NCI-H1436 (cell line): Measurements from ENCODE around the gene PCMT1.
"Not testable (repeated sequence)": the region's sequence is repeated elsewhere in the genome, so short reads cannot be mapped to it uniquely, and the experiment has no call there.

Experiments used
- DNase-seq: peaks from one replicate; lab custom pipeline; 2025; lab: John Stamatoyannopoulos, UW

Gene PCMT1

DNA sequence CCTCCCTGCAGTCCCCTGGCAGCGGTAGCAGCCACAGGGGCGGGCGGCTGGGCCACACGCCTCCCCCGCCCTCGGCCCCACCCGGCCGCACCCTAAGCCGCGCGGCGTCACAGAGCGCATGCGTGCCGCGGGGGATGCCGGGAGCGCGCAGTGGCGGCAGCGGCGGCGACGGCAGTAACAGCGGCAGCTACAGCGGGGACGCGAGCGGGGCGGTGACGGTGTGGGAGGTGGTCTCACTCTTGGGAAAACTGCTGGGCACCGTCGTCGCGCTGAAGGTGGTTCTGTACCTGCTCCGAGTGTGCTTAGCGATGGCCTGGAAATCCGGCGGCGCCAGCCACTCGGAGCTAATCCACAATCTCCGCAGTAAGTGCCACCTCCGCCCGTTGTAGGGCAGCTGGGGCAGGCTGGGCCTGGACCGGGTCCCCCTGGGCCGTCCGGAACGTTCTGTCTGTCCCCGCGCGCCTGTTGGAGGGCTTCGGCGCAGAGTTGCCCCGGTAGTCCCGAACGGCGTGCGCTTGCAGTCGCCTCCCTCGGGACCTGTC, at the start of gene PCMT1:
PCMT1 (plus strand) TSS at position 148 of the 542 bp plus-strand sequence; CDS start at position 309, 161 bp downstream.
- DNase-seq: peak; percentile 86

DNA sequence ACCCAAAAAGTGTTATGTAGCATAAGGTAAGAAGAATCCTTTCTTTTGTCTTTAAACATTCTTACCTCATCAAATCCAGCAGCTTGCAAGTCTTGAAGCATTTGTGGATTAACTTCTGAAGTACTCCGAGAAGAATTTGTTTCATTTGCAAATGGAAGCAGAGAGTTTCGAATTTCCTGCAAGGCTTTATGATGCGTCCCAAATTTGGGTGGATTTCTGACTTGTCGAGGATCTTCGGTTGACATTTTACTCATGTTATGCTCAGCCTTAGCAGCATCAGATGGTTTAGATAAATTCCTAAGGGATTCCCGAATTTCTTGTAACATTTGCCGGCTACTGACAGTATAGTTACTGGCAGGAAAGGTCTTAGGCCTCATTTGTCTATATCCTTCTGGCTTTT, 47.8 kb upstream of the PCMT1 start:
- DNase-seq: no peak

DNA sequence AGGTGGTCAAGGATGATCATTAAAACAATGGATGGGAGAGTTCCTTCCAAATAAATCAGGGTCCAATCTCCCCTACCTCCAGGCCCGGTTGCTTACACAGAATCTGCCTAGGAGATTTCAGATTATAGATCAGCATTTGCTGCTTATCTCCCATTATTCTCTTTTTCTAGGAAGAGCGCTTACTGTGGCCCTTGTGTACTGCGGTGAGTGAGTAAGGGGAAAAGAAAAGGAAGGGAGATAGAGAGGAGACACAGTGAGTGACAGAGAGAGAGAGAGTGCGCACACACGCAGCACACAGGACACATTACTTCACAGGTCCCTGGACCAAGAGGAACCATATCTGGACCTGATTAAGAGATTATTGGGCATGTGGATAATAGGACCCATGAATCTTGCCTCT, 37.8 kb upstream of the PCMT1 start:
- DNase-seq: no peak

DNA sequence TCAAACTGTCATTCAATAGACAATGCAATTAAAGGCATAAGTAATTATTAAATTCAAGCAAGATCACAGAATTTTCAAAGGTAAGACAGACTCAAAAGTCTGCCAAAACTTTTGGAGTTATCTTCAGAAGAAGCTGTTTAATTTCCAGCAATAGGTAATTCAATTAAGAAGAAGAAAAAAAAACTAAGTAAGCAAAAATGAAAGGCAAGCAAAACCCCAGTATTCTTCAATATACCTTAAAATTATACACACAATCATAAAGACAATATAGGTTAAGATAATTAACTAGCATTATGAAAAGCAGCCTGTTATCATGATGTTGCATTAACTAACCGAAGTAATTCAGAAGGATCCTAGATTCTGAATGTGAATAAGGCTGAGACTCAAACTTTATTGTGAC, 35.1 kb upstream of the PCMT1 start:
- DNase-seq: no peak

DNA sequence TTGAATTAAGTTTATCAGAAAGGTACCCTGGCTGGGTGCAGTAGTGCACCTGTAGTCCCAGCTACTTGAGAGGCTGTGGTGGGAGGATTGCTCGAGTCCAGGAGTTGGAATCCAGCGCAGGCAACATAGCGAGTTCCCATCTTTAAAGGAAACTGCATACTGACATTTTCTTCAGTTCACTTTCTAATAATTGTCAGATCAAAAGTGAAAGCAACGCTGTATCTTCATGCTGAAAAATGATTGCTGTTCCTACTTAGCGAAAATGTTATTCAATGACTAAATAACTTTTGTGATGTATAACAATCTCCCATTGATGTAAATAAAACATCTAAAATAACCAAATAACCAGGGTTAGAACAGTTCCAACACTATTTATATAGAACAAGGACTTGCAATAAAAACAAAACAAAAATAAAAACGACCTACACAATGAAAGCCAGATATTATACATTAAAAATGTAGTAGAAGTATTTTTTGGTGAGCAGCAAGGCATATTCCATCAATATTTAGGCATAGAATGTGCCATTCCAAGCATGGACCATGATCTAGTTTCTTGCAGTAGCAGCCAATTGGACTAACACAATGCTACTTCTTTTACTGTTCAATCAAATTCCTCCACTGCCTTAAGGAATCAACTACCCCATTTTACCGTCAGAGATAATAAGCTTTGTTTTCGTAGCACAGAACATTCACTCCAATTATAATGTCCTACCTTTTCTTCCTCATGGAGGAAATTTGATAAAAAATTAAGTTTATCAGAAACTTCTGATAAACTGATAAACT, 33.2 kb upstream of the PCMT1 start:
- no peak for DNase-seq

DNA sequence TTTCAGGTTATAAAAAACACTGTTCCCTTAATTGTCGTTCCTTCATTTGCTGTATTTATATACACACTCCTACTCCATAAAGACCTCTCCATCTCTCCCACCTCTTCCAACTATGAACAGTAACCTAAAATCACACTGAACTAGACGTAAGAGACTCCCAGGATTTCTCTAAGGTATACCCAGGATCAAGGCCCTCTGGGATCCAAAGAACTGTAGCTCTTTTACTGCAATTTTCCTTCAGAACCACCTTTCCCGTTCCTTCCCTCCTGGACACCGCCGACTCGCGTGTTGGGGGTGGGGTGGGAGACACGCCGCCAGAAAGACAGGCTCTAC, 32.3 kb upstream of the PCMT1 start:
- no peak for DNase-seq

DNA sequence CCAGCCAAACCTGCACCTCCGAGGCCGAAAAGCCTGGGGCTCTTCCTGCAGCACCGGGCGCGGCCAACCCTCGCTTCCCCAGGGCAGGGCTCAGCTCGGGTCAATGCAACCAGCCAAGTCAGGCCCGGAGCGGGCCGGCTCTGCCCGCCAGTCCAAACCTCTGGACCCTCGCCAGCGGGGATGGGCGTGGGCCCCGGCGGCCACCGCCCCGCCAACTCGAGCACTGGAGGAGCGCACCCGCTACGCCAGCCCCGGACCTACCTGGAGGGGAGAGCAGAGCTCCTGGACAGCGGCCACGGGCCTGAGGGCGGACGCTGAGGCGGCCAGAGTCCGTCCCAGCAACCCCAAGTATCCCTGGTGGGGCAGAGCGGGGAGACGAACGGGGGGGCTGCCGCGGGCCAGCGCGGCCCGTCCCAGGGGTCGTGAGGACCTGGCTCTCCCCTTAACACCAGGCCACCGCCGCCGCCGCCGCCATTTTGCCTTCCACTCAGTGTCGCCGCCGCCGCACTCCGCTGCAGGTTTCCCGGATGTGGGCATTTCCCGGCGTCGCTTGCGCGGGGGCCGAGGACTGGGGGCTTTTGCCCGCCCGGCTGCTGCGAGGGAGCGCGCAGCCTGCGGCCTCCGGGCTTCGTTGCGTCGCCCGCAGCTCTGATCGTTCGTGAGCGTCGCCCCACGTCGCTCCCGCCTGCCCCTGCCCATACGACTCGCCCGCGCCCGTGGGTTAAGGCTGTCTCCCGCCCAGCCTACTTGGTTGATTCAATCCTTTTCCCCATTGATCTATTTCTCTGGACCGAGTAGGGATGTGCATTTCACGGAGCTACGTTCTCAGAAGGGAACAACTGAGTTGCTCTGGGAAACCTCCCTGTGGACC, 31.7 kb upstream of the PCMT1 start, which contains the start of gene LATS1:
LATS1 (minus strand) TSS at position 514 of the 871 bp plus-strand sequence. CDS start 15,975 bp downstream, outside the sequence.
- peak; percentile 84 for DNase-seq

DNA sequence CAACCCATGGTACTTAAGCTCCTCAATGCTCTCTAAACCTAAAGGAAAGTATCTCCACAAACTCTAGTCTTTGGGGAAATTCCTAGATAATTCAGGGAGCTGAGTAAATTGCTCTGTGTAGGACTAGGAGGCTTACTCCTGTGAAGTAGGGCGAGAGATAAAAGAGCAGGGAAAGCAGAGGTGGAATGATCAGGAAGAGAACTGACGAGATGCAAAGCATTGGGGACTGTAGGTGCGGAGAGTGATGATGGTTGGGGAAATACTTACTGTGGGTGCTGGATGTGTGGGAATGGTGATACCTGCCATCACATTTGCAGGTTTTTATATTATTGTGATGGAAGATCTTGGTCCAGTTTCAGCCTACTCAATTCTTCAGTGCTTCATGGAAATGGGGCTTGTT, 30.0 kb upstream of the PCMT1 start:
- no peak for DNase-seq

DNA sequence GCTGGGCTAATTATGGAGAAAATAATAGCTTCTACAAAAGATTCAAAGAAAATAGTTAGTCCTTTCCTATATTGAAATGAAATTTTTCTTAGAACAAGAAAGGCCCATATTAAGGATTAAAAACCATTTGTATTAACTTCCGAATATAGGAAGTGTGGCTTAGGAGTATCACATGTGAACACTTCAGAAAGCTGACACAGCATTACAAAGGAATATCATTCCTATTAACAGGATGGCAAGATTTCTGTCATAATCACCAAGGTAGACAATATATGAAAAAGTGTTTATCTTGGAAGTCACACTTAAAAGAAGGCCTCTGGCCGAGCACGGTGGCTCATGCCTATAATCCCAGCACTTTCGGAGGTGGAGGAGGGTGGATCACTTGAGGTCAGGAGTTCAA, 26.3 kb upstream of the PCMT1 start:
- DNase-seq: no peak

DNA sequence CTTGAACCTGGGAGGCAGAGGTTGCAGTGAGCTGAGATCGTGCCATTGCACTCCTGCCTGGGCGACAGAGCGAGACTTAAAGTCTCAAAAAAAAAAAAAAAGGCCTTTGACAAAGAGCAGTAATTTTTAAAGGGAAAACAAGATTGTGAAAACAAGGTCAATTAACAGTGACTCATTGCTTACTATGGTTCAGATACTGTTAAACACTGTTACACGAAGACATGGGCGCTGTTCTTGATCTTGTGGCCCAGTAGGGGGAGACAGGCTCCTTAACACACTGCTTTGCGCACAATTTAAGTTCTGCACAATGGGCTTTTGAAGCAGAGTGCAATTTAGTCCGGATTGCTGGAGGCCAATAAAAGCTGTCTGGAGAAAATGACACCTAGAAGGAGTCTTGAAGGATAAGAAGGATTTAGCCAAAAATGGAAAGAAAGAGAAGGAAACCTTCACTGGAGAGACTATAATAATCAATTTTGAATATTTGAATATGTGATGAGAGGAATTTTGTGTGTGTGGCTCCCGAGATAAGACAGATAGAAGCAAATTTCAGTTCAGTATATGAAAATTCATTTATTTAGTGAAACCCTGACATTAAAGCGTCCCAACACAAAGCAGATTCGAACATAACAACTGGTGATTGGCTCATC, 25.6 kb upstream of the PCMT1 start:
- DNase-seq: peak; percentile 49

DNA sequence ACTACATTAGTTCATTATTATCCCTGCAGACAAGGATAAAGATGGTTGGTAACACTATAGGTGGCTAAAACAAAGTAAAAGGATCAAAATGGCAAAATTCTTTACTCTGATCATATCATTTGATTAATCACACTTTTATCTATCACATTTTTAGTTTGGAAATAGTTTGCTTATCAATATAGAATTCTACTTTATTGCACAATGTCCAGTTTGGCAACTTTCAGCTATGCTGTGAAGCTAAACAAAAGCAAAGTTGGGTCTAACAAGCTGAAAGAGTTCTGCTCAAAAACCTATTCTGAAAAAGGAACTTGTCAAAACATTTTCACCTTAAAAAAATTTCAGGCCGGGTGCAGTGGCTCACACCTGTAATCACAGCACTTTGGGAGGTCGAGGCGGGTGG, 23.8 kb upstream of the PCMT1 start:
- DNase-seq: no peak

DNA sequence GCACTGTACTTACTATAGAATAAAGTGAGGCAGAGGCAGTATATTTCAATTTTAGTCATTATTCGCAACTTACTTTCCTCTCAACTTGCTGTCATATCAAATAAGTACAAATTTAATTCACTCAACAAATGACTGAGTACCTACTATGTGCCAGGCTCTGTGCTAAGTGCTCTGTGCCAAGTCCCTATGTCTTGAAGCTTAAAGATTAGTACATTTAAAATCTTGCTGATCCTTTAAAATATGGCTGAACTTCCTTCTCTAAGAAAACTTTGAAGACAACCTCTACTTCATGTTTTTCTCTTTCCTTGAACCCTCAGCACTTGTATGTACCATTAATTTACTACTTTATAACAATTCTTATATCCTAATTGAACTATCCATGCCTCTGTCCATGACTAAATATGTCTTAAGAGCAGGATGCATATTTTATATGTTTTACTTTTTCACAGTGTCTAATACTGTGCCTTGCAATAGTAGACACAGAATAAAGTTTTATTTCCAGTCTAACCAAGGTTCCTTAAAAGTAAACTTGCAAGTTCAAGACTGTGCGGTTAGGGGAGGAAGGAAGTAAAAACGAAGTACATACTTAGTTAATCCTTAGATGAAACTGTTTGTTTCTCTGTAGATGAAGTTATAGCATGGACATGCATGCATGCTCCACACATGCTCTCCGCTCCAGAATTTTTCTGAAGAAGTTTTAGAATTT, 21.6 kb upstream of the PCMT1 start:
- DNase-seq: no peak

DNA sequence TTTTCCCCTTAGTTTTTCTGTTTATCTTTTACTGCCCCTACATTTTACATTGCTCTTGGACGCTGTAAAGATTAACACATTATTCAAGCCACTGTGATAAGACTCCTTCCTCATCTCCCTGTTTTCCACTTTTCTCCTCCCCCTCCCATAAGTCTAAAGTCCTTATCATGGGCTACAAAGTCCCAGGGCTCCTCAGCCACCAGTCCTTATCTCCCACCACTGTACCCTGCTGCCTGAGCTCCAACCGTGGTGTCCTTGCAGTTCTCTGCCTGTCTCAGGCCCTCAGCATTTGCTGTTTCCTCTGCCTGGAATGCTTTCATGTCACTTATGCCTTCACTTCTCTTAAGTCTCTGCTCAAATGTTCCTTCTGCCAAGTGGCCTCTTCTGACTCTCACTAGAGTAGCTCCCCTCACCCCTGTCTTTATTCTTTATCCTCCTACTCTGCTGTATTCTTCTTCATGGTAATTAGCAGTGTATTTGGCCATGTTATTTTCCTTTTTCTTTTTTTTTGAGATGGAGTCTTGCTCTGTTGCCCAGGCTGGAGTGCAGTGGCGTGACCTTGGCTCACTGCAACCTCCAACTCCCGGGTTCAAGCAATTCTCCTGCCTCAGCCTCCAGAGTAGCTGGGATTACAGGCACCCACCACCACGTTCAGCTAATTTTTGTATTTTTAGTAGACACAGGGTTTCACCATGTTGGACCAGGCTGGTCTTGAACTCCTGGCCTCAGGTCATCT, 20.9 kb upstream of the PCMT1 start:
- no peak for DNase-seq

DNA sequence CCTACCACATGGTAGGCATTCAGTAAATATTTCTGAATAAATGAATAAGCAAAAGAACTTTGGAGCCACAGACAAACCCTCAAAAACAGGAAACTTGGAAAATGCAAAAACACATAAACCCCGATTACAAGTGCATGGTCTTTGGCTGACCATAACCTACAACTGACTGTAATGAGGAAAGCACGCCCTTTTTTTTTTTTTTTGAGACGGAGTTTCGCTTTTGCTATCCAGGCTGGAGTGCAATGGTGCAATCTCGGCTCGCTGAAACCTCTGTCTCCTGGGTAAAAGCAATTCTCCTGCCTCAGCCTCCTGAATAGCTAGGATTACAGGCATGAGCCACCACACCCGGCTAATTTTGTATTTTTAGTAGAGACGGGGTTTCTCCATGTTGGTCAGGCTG, 19.7 kb upstream of the PCMT1 start:
- DNase-seq: no peak

DNA sequence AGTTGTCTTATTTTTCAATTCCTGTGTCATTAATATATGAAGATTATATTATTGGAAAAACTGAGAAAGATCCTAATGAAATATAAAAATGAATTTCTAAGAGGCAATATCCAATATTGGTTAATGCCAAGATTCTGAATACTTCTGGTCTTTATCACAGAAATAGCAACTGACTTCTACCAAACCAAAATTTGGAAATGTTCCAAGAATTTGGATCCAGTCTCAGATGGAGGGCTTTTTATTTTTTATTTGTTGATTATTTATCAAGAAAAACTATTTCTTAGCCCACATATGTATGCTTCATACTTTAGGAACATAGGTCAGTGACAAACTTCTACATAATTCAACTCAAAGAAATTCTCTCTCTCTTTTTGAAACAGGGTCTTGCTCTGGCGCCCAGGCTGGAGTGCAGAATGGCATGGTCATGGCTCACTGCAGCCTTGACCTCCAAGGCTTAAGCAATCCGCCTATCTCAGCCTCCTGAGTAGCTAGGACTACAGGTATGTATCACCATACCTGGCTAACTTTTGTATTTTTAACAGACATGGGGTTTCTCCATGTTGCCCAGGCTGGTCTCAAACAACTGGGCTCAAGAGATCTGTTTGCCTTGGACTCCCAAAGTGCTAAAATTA, 16.3 kb upstream of the PCMT1 start:
- DNase-seq: no peak

DNA sequence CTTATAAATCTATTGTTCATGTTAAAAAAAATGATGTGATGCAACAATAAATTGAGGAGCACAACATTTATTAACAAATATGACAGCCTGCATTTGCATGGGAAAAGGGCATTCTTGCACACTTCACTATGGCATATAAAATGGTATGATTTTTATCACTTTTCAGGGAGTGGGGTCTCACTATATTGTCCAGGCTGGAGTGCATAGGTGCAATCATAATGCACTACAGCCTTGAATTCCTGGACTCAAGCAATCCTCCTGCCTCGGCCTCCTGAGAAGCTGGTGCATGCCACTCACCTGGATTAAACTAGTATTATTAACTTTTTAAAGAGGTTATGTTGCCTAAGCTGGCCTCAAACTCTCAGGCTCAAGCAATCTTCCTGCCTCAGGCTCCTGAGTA, 14.6 kb upstream of the PCMT1 start:
- DNase-seq: no peak

DNA sequence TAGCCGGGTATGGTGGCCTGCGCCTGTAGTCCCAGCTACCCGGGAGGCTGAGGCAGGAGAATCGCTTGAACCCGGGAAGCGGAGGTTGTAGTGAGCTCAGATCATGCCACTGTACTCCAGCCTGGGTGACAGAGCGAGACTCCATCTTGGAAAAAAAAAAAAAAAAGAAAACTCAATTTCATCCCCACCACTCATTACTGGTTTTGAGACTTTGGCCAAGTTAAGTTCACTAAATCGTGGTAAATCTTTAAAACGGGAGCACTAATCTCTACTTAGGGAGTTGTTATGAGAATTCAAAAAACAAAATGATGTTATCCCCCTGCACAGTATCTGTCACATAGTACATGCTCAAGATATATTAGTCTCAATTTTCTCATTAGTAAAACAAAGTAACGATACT, 4.3 kb upstream of the PCMT1 start:
- not testable (repeated sequence) for DNase-seq

DNA sequence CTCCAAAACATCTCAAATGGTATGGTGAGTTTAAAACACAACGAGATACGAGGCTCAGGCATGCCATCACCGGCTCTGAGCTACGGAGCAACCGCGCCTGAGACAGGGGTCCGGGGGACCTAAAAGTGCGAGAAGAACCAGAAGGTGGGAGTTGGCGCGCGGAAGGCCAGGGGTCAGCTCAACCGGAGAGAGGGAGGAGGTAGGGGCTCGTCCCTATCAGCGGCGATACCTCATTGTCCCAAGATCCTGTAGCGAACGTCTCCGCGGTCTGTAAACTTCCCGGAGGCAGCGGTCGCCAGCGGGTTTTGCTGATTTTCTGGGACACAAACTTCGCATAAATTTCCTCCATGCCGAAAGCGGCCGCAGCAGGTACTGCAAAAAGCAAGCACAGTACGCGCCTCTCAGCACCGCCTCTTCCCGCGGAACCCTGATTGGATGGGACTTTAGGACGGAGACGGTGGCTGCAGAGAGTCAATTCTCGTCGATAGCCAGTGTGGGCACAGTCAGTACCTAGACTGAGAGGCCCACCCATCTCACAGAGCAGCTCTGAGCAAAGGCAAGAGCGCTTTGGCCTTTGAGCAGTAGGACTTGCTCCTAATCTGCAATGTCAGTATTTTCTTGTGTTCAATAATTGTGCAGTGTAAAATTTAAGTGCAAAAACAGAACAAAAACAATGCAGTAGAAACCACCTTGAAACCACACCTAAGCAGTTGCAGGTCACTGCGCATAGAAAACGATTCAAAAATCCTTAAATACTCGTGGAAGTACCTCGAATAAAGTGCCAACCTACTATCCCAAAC, 3.2 kb upstream of the PCMT1 start, which contains the start of gene NUP43:
NUP43 (minus strand) TSS at position 383 of the 800 bp plus-strand sequence; CDS start at position 349, 34 bp downstream.
- peak; percentile 89 for DNase-seq

DNA sequence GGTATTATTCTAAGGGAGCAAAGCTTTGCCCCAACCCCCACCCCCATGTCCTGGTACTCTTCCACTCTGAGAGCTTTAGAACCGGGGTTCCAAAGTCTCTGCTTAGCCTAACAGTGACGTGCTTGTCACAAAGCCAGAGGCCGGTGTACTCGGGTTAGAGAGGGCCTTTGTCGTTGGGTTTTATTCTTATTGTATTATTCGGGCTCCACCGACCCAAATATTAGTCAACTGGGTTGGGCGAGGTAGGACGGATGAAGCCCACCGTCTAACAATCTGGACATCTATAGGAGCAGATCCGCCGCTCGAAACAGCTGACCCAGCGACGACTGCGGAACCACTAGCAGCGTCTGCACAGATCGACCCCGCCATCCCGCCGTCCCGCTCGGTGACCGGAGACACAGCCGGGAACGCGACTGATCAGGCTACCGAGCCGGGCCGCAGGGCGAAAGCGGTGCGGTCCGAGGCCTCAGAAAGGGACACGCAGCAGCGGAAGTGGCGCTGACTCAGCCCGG, 403 bp upstream of the PCMT1 start:
- DNase-seq: not testable (repeated sequence)
